Duodenal mucosa (tissue), 2 donors: ENCODE results near the gene FHAD1.

Experiments
- H3K27ac ChIP-seq: one replicate; pipeline ENCODE4 v1.7.0; 2013; ENCODE audit warnings: low read depth, low read length
- H3K27me3 ChIP-seq, 2 donors: one replicate each; pipeline ENCODE4 v1.7.0; 2013; ENCODE audit warnings: low read length in 2 of 2, control low read depth in 1 of 2; ENCODE audit not compliant: insufficient read depth in 2 of 2, control insufficient read depth in 1 of 2
- H3K36me3 ChIP-seq, 2 donors: one replicate each; pipeline ENCODE4 v1.7.0; 2013; ENCODE audit warnings: low read length in 2 of 2, control low read depth in 1 of 2; ENCODE audit not compliant: insufficient read depth in 2 of 2, control insufficient read depth in 1 of 2
- H3K4me1 ChIP-seq, 2 donors: one replicate each; pipeline ENCODE4 v1.7.0; 2013; ENCODE audit warnings: low read length in 2 of 2, control low read depth in 1 of 2; ENCODE audit not compliant: insufficient read depth in 2 of 2, control insufficient read depth in 1 of 2
- H3K4me3 ChIP-seq, 2 donors: one replicate each; pipeline ENCODE4 v1.7.0; 2013; ENCODE audit warnings: low read length in 2 of 2, low read depth in 1 of 2
- H3K9ac ChIP-seq, 2 donors: one replicate each; pipeline ENCODE4 v1.7.0; 2013; ENCODE audit warnings: low read length in 2 of 2, low read depth in 1 of 2
- H3K9me3 ChIP-seq, 2 donors: one replicate each; pipeline ENCODE4 v1.7.0; 2013; ENCODE audit warnings: low read length in 2 of 2, control low read depth in 1 of 2; ENCODE audit not compliant: control insufficient read depth in 1 of 2

Gene FHAD1

DNA sequence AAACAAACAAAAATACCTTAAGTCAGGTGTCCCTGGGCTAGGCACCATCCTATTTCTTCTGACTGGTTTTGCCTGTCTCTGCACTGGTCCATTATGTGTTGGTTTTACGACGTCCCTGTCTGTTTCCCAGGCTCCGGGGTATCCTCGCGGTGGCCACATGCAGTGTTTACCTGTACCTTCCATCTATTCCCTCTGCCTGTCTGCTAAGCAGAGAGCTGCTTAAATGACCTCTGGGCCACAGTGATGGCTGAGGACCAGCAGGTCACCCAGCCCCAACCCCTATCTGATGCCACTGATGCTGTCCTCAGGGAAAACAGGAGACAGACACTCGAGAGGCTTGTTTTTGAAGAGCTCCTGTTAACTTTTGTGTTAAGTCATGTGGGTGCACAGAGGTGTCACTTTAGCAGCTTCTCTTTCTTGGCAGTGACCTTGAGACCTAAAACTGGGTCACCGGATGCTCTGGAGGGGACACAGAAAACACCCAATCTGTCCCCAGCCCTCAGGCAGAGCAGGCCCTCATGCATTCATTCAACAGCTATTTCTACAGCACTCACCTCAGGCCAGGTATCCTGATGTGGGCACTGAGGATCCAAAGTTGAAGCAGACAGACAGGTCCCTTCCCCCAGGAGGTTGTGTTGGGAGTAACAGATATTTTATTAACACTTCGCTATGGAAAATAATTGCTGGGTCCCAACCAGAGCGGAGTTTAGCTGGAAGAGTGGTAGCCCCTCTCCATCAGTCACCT lies 158.3 kb downstream of the FHAD1 start:
- H3K4me3 ChIP-seq = no peak overlapping the region

DNA sequence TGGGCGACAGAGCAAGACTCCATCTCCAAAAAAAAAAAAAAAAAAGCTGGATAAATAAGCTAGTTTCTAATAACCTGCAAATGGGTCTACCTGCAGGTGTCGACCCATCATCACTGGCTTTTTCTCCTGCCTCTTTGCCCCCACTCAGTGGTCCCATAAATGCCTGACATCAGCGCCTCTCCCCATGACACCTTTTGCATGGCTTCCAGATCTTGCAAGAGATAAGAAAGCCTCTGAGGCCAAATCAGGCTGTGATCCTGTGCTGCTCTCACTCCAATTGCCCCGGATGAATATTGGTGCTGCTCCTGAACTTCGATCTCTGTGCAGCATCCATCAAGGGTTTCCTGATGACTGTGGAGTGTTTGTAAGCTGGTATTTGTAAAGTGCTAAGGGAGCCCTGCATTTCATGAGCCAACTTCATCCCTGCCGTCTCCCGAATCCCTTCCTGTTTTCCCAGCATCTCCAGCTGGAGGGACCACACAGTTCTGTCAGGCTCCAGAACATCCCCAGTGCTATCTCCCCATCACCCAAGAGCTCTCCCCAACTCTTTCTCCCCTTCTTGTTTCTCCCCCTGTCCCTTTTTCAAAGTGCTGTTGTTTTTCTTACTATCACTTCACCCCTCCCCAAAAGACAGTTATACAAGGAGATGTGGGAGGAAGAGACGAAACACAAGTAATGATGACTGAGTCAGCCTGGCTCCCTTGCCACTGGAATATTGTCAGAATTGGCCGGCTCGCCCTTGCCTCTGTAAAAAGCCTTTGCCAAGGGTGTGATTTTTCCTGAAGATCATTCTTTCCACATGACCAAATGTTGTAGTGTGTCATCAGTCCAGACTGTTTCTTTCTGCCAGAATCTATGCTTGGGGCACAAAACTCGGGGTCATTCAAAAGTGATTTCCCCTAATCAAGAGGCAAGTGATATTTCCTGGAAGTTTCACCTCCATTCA lies 159.9 kb downstream of the FHAD1 start:
- Histone ChIP-seq H3K36me3 (no peaks in the 10 kb centered on the region), H3K9ac (no peak overlapping the region), H3K9me3 (no peaks in the 10 kb centered on the region), H3K4me1 (peaks cover 0 to 10% of the 10 kb centered on the region in 2 donors), H3K27me3 (no peaks in the 10 kb centered on the region), H3K27ac (no peak overlapping the region), H3K4me3 (no peak overlapping the region)

More for the DNA sequence above, 158.3 kb downstream of the FHAD1 start:
- Histone ChIP-seq H3K9ac (no peak overlapping the region), H3K4me1 (peaks cover 0 to 4% of the 10 kb centered on the region in 2 donors), H3K27ac (no peak overlapping the region), H3K9me3 (no peaks in the 10 kb centered on the region), H3K27me3 (no peaks in the 10 kb centered on the region), H3K36me3 (no peaks in the 10 kb centered on the region)

DNA sequence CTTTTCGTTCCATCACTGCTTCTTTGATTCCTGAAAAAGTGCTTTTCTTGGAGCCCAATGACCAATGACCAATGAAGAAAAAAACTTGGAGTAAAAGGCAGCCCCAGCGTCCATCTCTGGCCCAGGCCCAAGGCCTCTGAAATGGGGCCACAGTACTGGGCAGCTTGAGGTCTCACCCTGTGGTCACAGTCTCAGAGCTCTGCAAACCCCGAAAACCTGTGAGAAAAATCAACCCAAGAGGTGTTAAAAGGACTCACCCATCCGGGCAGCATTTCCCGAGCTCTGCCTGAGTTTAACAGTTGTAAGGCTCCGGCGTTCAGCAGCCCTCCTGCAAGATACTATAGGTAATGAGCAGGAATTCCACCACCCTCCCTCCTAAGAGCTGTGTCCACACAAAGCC lies 160.6 kb downstream of the FHAD1 start:
- peaks cover 6 to 16% of the 10 kb centered on the region in 2 donors for H3K4me1 ChIP-seq
- H3K4me3 ChIP-seq = no peak overlapping the region
- no peak overlapping the region for H3K27ac ChIP-seq

GRCh38 chr1:15408890-15409387 lies 161.9 kb downstream of the FHAD1 start:
- Histone ChIP-seq H3K9me3 (no peaks in the 10 kb centered on the region), H3K9ac (peak overlapping the region; percentile 59), H3K27ac (no peak overlapping the region), H3K4me3 (peak overlapping the region; percentile 68 to 85), H3K4me1 (peaks cover 19 to 29% of the 10 kb centered on the region in 2 donors), H3K36me3 (peaks cover 0 to under 1% of the 10 kb centered on the region in 2 donors), H3K27me3 (no peaks in the 10 kb centered on the region)

More for the DNA sequence above, 160.6 kb downstream of the FHAD1 start:
- Histone ChIP-seq H3K36me3 (no peaks in the 10 kb centered on the region), H3K9ac (no peak overlapping the region), H3K9me3 (no peaks in the 10 kb centered on the region), H3K27me3 (no peaks in the 10 kb centered on the region)

- Histone ChIP-seq H3K36me3 (peaks cover 0 to 7% of the 10 kb centered on the region in 2 donors), H3K9me3 (no peaks in the 10 kb centered on the region), H3K9ac (peak within 1 kb of the TSS; percentile 90 to 98), H3K4me1 (peaks cover 26 to 36% of the 10 kb centered on the region in 2 donors), H3K27ac (peak within 1 kb of the TSS; percentile 72), H3K27me3 (no peaks in the 10 kb centered on the region), H3K4me3 (peak within 1 kb of the TSS; percentile 85 to 96)
These were observed 162.6 kb downstream of the FHAD1 start, which contains the start of gene EFHD2 for GRCh38 chr1:15409388-15410222. EFHD2 (plus strand) TSS chr1:15409888; CDS start chr1:15409972, 84 bp downstream.

DNA sequence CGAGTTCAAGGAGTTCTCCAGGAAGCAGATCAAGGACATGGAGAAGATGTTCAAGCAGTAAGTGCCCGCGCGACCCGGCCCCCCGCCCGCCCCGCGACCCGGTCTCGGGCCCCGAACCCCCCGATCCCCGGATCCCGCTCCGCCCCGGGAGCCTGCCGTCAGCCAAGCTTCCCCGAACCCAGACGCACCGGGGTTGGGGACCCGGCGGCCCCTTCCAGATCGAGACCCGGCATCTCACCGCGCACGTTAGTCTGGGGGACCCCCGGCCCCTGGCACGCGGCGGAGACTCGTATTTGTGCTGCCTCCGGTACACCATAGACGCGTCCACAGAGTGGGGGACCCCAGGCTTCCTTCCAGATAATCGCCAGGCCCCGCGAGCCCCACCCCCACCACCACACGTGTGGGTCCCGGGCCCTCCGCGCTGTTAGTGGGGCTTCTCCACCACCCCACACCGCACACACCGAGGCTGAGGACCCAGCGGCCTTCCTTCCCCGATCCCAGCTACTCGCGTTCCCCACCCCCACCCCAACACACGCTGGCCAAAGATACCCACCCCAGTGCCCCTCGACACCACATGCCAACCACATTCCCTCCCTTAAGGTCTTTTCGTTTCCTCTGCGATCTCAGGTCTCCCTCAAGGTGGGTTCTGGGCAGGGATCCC lies 163.3 kb downstream of the FHAD1 start:
- Histone ChIP-seq H3K9me3 (no peaks in the 10 kb centered on the region), H3K36me3 (peaks cover 0 to 8% of the 10 kb centered on the region in 2 donors), H3K9ac (peak overlapping the region; percentile 90 to 98), H3K27me3 (no peaks in the 10 kb centered on the region), H3K4me1 (peaks cover 33 to 44% of the 10 kb centered on the region in 2 donors), H3K4me3 (peak overlapping the region; percentile 85 to 96), H3K27ac (peak overlapping the region; percentile 72)

DNA sequence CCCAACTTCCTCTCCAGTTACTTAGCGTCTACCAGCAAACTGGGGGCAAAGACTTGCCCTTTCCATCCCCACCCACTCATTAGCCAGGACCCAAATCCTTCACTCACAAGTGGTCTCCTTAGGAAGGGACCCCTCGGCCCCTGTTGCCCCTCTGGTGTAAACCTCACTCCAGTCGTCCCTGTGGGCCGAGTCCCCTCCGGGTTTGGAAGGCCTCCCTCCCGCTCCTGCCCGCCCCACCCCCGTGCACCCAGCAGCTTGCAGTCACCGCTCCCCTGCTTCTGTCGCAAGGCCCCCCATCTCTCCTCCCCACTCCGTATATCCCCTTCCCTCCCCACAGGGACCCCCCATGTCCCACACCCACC lies 163.8 kb downstream of the FHAD1 start:
- H3K4me1 ChIP-seq = peaks cover 38 to 49% of the 10 kb centered on the region in 2 donors
- peak overlapping the region; percentile 72 for H3K27ac ChIP-seq
- H3K36me3 ChIP-seq = peaks cover 0 to 8% of the 10 kb centered on the region in 2 donors
- peak overlapping the region; percentile 90 to 98 for H3K9ac ChIP-seq
- no peaks in the 10 kb centered on the region for H3K27me3 ChIP-seq
- peak overlapping the region; percentile 85 to 96 for H3K4me3 ChIP-seq
- H3K9me3 ChIP-seq = no peaks in the 10 kb centered on the region

DNA sequence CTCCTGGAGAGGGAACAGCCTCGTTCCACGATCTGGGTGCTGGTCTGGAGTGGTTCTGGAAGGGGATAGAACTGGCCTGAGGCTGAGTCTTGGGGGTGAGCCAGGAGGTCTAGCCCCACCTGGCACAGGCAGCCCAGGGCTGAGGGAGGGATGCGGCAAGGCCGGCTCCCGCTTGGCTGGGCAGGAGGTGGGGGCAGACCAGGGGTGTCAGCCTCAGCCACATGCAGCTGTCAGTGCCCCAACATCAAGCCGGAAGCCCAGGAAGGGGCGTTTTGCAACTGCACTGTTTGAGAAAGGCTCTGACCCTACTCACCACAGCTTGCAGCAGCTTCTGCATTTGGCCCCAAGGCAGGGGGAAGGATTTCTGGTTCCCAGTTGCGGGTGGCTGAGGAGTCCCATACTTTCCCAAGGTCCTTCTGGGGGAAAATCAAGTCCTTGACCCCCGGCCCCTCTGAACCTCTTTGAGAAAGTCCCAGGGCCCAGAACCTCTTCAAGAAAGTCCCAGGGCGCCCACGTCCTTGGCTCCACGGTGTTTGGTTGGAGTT lies 164.6 kb downstream of the FHAD1 start:
- Histone ChIP-seq H3K9ac (peak overlapping the region; percentile 90 to 98), H3K27me3 (no peaks in the 10 kb centered on the region), H3K36me3 (peaks cover 0 to 8% of the 10 kb centered on the region in 2 donors), H3K4me1 (peaks cover 46 to 57% of the 10 kb centered on the region in 2 donors), H3K9me3 (no peaks in the 10 kb centered on the region), H3K27ac (peak overlapping the region; percentile 69), H3K4me3 (peak overlapping the region; percentile 85 to 96)
